ELR (cell line): ENCODE results near the gene GGT6.

Experiments used
- DNase-seq: peaks from one replicate; pipeline ENCODE4 v3.0.0-alpha.2; 2015; ENCODE audit warnings: low read depth

The GGT6 gene

DNA sequence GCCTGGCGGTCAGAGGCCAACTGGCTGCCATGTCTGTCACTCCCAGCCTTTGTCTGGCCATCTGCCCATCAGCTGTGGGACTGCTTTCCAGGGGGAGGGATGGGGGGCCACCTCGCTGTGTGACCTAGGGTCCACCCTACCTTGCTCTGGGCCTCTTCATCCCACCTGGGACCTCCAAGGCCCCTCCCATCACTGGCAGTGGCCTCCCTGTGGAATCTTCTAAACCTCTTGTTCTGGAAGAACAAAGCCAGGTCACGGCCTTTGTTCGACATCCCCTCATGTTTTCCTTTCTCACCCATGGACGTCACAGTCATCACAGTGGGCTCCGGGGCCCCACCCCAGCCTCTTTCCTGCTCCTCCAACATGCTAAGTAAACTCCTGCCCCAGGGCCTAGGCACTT is 37.7 kb downstream of the GGT6 start:
- no peak for DNase-seq

DNA sequence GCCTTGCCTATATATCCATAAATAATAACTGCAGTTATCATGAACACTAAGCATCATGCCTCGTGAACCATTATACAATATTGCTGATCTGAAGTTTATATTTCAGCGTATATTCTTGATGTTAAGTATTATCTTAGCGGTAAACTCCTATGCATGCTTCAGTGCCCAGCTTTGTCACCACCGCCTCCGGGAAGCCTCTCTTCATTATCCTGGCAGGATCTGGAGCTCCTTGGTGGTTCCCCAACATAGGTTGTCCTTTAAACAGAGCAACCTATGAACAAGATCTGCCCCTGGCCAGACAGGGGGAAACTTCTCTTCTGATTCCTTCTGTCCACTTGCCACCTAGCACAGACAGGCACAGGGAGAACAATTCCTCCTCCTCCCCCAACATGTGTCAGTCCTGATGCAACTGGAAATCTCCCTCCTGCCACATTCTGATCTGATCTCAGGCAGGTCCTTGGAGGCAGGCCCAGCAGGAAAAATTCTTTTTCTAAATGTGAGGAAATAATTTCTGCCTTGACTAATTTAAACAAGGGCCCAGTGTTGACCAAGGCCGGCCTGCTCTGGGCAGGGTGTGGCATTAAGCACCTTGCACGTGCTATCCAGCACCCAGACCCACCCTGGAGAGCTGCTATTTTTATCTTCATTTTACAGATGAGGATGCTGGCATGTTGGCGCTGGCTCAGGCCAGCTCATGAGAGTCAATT is 39.3 kb downstream of the GGT6 start:
- no peak for DNase-seq

DNA sequence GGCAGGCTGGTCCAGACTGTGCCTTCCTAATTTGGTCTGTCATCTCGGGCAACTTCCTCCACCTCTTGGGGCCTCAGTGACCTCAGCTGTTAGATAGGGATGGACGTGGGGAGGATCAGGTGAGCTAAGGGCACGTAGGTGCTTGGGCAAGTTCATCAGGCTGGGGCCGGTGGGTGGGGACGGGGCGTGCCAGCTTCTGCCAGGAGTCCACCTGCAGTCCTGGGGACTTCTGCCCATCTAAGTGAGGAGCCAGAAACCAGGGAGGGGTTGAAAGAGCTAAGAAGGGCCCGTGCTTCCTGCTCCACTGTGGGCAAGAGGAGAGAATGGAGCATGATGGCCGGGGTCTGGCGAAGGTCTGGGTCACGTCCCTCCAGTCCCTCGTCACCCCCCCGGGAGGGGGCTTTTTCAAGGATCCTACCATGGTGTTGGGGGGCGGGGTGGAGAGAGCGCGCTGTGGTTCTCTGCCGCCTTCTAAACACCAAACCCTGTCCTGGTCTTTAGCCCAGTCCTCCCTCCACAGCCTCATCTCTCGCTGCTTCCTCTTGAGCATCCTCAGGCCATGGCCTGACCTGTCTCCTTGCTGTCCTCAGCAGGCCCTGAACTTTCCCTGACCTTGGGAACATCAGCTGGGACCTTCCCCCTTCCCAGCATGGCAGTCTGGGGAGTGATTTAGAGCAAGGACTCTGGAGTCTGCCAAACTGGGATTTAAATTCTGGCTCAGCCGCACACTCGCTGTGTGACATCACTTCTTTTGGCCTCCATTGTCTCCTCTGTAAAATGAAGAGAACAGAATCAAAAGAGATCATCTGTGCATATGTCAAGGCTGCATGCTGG is 40.1 kb downstream of the GGT6 start:
- no peak for DNase-seq

DNA sequence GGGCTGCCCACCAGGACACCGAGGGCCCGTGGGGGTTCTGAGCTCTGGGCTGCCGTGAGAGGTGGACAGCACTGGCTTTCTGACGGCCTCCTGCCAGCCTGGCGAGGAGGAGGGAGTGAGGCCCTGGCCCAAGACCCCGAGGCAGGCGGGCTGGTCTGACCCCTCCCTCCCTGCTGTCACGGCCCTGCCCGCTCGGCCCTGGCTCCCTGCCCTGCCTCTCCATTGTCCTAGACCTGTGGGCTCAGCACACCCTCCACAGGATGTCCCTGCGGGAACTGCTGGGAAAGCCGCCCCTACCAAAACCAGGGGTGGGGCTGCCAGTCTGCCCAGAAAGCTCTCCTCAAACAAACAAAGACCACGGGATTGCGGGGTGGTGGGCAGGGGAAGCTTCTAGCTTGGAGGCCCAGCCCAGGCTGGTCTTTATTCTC is 41.0 kb downstream of the GGT6 start:
- no peak for DNase-seq

DNA sequence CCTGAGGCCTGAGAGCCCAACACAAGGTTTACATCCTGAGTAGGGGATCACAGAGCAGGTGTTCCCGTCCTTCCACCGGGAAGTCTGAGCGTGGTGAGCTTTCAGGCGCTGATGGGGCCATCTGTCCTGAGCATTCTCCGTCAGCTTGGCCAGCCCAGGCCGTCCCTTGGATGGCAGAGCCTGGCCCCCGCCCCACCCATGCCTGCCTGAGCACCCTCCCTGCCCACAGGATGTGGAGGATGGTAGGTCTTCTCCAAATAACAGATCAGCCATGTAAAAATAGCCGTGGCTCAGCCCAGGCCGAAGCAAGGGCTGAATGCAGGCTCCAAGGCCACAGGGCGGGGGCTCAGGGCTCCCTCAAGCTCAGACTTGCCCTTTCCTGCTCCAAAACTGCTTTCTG is 41.5 kb downstream of the GGT6 start:
- DNase-seq, result no peak

DNA sequence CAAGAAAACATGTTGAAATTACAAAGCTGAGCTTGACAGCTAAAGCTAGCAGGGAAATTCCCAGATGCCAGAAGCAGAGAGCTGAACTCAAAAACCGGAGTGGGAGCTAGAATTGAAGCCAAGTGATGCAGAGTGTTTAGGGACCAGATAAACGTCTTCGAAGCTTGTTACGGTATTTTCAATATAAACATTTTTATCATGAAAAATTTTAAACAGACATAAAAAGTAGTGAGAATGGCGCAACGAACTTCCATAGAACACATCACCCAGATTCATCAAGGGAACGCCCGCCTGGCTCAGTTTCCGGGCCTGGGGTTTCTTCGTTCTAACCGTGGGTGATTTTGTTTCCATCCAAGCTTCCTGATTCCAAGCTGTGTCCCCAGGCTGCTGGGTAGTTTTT is 43.6 kb downstream of the GGT6 start:
- no peak for DNase-seq

DNA sequence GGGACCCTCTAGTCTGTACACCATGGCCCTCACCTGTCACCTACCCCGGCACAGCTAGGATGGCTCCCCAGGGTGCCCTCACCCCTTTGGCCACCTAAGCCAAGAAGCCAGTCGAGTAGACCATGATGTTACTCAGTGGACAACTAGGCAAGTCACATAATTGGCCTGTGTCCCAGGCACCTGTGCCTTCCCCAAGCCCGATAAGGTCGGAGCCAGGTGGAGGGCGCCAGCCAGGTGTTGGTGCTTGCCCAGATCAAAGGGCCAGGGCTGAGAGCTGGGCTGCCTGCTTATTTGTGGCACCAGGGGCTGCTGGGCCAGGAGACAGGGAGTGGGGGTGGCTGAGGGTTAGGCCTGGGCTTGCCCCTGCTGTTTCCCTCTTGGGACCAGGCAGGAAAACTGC is 44.9 kb downstream of the GGT6 start:
- DNase-seq, result no peak

DNA sequence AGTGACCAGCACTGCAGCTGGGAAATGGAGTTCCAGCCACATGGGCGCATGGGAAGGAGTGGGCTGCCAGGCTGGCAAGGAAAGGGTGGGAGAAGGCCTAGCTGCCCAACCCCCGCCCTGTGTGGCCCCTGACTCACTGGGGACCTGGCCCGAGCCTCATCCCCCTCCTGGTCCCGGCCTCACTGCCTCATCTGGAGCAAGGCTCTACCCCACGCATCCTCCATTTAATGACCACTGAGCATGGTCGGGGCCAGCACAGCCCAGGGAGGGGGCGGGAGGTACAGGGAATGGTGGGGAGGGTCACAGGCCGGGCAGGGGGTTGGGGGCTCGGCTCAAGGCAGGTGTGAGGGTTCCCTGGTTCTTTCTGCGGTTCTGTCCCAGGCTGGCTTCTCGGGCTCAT is 45.6 kb downstream of the GGT6 start:
- DNase-seq, result no peak

DNA sequence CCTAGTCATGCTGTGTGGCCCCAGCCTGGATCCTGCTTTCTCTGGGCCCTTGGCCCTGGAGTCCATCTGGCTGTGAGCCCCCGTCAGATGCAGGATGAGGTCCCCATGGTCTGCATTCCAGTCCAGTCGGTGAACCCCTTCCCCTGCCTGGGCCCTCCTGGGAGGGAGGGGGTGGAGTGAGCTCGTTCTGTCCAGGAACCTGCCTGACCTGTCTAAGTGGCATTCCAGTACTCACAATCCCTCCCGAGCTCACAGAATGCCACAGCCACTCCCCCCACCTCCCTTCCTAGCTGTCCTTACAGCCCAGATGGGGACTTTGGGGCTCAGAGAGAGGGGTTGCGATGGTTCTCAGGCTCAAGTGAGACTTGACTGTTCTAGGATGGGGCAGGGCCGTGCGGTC is 46.2 kb downstream of the GGT6 start:
- DNase-seq, result no peak

DNA sequence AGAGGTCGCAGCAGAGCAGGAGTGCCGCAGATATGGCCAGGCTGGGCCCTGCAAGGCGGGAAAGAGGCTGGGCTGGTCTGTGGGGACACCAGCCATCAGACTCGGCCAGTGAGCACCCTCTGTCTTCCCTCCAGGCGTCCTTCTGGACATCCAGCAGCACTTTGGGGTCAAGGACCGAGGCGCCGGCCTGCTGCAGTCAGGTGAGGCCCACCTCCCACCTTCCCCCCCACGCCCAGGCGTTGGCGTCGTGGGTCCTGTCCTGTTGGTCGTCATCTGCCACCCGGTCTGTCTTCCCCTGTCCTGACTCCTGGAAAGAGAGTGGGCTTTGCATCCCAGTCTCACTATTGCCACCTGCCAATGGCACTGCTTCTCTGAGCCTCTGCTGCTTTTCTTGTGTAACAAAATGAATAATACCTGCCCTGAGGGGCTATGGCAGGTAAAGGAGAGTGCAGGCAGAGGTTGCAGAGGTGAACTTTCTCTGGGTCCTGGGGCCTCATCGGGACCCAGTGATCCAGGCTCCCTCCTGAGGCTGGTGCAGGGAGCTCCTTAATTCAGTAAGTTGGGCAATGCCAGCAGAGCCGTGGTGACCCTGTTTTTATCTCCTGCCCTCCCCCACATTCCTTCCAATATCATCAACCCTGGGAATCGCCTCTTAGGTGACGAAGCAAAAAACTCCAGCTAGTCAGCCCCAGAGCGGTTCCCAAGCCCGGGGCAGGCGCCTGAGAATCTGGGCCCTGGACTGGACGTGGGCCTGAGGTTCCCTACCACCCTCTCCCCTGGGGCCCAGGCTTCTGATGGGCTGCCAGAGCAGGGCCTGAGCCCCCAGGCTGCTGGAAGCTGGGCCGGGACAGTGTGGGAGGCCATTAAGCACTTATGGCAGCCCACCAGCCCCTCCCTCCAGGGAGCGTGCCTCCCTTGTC is 47.0 kb downstream of the GGT6 start:
- no peak for DNase-seq

DNA sequence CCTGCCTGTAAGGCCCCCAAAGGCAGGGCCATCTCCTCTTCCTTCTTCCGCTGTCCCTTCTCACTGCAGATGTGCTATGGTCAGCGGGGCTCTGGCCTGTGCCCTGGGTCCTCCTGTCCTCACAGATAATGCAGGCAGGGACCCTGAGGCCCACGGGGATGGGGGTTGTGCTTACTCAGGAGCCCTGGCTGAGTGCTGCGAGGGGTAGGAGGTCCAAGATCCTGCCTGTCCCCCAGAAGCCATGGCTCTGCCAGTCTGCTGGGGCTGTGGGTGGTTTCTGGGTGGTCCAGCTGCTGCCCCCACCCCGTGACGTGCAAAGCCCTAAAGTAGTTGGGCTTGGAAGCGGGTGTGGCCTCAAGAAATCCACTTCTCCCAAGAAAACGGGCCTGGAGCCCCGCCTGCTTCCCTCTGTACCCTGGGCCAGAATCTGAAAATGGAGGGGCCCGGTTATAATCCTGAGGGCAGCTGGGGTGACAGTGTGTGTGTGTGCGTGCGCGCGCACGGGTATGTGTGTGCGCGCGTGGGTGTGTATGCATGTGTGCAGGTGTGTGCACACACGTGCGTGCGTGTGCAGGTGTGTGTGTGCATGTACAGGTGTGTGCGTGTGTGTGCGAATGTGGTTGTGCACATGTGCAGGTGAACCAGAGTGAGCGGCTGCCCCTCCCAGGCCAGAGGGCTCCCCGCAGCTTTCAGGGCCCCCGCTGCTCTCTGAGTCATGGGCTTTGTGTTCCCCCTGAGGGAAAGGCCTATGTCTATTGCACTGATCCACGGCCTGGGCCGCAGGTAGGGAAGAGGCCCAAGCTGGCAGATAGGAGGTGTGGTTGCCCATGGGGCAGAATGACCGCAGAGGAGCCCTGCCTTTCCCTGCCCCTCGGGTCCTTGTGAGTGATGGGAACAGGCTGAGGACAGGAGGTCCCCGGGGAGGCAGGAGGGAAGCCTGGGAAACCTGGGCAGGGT is 47.9 kb downstream of the GGT6 start:
- no peak for DNase-seq

DNA sequence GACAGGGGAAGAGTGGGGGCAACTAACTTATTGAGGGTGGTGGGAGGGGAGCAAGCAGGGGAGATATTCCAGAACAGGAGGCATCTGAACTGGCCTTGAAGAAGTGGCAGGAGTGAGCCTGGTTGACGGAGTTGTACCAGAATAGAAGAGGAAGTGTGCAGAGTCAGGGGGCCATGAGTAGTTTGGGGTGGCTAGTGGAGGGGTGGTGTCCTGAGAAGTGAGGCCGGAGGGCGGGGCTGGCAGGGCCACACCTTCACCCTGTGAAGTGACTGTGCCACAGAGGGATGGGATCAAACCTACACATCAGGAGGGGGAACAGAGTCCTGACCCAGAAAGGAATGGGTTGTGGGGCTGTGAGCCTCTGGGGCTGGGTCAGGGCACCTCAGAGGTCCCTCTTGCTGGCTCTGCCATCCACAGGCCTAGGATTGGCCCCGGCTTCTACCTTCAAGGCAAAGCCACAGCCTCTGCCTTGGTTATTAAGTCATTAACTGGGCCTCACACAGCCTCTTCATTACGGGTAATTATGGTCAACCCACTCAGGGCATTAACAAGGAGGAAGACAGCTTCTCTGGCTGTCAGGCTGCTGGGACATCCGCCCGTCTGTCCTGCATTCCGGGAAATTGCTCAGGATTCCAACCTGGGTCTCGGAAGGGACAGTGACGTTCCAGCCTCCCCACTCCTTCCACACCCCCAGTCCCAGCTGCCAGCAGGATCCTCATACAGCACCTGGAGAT is 49.0 kb downstream of the GGT6 start:
- DNase-seq, result no peak

DNA sequence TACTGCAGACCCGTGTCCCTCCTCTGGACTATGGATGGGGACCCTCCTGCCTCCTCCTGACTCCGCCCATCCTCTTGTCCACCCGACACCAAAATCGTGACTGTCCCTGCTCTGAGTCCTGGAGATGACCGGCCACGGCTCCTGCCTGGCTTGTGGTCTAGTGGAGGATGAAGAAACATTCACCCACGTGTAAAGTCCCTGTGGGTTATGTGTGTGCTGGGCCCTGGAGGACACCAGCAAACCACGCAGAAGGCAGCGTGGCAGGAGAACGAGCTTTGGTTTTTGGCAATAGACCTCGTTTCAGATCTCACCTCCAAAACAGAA is 49.8 kb downstream of the GGT6 start:
- no peak for DNase-seq

DNA sequence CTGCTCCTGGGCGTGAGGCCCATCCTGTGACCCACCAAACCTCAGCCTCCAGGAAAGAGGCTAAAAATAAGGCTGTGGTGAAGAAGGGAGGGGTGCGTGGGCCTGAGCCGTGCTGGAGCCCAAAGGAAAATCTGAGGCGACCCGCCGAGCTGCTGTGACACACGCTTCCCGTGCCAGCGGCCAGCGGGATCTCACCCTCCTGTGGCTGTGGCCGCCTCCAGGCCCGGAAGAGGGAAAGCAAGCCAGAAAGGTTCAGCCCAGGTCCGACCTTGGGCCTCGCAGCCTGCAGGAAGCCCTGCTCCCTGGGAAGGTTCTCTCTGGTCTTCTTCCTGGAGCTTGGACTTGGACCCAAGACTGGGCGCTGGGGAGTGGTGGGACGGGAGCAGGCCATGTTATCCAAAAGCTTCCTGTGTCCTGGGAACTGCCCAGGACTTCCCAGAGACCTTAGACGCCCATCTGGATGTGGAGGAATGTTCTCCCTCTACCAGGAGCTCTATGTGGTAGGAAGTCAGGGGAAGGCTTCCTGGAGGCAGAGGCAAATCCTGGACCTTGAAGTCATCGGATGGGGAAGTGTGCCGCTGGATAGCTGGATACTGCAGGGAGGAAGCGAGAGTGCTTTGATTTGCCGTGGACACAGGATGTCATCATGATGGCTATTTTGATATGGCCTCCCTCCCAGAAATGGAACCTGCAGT is 50.3 kb downstream of the GGT6 start:
- no peak for DNase-seq

DNA sequence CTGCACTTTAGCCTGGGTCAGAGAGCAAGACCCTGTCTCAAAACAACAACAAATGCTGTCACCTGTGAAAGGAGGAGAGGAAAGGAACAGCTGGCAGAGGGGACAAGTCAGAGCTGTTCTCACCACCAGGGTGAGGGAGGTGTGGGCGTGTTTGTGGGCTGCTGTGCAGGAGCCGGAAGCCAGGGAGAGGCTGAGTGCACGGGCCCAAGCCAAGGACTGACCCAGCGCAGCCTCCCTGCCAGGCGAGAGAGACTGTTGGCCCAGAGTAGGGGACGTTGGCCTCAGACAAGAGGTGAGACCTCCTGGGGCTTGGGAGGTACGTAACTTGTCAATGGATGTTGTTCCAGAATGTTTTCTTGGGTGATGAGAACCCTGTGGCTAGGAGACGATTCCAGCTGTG is 51.0 kb downstream of the GGT6 start:
- DNase-seq, result no peak

DNA sequence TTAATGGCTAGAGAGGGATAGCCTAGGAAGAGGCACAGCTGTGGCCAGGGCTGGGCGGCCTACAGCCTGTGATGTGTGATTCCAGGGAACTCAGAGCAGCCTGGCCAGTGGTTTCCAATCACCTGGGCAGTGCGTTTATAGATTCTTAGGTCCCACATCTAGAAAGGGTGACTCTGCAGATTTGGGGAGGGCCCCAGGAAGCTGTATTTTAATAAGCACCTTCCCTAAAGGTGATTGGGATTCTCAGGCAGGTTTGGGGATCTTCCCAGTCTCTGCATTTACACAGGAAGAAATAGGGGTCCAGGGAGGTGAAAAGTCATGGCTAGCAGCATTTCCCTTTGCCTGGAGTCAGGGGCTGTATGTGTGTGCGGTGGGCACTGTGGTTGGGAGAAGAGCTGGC is 52.2 kb downstream of the GGT6 start:
- DNase-seq, result no peak

DNA sequence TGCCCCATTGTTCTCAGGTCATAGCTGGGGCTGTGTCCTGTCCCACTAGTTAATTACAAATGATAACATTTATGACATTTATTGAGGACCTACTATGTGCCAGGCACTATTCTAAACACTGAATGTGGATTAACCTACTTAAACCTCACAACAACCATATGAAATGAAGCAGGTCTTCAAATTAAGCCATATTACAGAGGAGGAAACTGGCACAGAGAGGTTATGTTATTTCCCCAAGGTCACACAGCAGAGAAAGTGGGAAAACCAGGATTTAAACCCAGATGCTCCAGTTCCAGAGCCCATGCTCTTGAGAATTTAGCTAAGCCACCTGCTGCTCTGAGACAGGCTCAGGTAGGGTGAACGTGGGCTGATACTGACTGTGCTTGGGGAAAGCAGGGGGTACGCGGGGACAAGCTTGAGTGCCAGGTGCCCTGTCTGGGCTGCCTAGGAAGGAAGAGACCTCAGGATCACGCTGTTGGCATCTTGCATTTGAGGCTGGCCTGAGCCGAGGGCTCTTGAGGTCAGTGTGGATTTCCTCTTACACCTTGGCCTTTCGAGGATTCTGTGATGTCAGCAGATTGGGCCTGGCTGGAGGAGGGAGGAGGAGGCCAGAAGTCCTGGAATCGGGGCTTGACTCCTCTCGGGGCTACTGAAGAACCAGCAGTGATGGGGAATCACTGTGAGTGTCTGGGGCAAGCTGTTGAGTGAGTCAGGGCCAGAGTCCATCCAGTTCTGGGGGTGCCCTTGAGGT is 52.8 kb downstream of the GGT6 start:
- DNase-seq, result no peak
